Natural killer cell treated with Interleukin-12 subunit alpha and Interleukin-12 subunit beta and Interleukin-15 and Interleukin-18, amount 100 ng/mL, for 72 hours (primary cell): ENCODE data around the gene TF. TPM values are rescaled to one million over a fixed set of nuclear protein-coding genes. Genes with fewer than 3 reads are reported as not detected.

Source experiments
- ATAC-seq, 2 donors: fragments of 150-1000 bp; cut with Tn5 transposase in 1 of 2; sonication (Bioruptor Pico), chemical (Tn5 transposase) in 1 of 2; 2 replicates each; pipeline ENCODE4 v1.10.0; 2021
- DNase-seq: peaks from one replicate; pipeline ENCODE4 v3.0.0; 2022; ENCODE audit warnings: low spot score
- H3K27ac Mint-ChIP-seq, 2 donors: 1 replicate in 1 of 2; 2 replicates in 1 of 2; pipeline ENCODE4 v1.8.0; 2022; ENCODE audit warnings: mixed read lengths in 2 of 2, mild to moderate bottlenecking in 1 of 2, moderate library complexity in 1 of 2
- H3K27me3 Mint-ChIP-seq, 2 donors: 1 replicate in 1 of 2; 2 replicates in 1 of 2; pipeline ENCODE4 v1.8.0; 2022; ENCODE audit warnings: mixed read lengths in 2 of 2
- H3K36me3 Mint-ChIP-seq: one replicate; pipeline ENCODE4 v1.8.0; 2022; ENCODE audit warnings: mixed read lengths
- H3K4me1 Mint-ChIP-seq, 2 donors: 1 replicate in 1 of 2; 2 replicates in 1 of 2; pipeline ENCODE4 v1.8.0; 2022; ENCODE audit warnings: low read depth in 2 of 2, mixed read lengths in 2 of 2, mild to moderate bottlenecking in 1 of 2
- H3K4me3 Mint-ChIP-seq: one replicate; pipeline ENCODE4 v1.8.0; 2022; ENCODE audit warnings: mixed read lengths
- H3K9me3 Mint-ChIP-seq: 2 replicates; pipeline ENCODE4 v1.8.0; 2022; ENCODE audit warnings: mixed read lengths
- total RNA-seq, 2 donors: library from RNA; stranded (reverse); gene quantifications; one replicate each; pipeline ENCODE4 v1.2.3, GENCODE V29; 2022

TF gene
- under 1 TPM; 0.78 to 0.98 TPM for total RNA-seq

DNA sequence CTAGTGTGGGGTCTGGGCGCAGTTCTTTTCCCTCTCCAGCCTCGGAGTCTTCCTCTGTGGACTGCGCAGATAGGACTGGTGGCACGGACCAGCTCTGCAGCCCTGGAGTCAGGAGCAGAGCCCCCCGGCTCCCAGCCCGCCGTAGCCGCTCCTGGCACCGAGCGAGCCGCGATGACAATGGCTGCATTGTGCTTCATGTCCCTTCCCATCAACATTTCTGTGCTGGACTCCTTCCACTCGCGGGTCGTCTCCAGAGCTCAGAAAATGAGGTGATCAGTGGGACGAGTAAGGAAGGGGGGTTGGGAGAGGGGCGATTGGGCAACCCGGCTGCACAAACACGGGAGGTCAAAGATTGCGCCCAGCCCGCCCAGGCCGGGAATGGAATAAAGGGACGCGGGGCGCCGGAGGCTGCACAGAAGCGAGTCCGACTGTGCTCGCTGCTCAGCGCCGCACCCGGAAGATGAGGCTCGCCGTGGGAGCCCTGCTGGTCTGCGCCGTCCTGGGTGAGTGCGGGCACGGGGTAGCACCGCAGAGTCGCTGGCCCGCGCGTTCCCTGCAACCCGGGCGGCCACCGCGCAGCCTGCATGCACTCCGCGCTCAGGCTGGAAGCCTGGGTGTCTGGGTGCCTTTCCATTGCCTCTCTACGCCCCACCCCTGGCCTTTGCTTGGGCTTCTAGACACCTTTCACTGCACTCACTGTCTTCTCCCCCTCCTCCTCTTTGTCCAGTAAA, at the start of gene TF:
Gene TF, plus strand, starts transcription at position 413 of the 731 bp plus-strand sequence. Its CDS starts 48 bp downstream, at position 461.
- DNase-seq: no peak
- H3K27me3 Mint-ChIP-seq: peaks cover 22 to 39% of the 10 kb centered on the region in 2 donors
- peak in 1 of 2 donors; percentile 43 for ATAC-seq
- no peak within 1 kb of the TSS for H3K27ac Mint-ChIP-seq
- no peaks in the 10 kb centered on the region for H3K36me3 Mint-ChIP-seq
- H3K4me3 Mint-ChIP-seq: no peak within 1 kb of the TSS
- peaks cover 2% of the 10 kb centered on the region for H3K9me3 Mint-ChIP-seq
- H3K4me1 Mint-ChIP-seq: no peaks in the 10 kb centered on the region

DNA sequence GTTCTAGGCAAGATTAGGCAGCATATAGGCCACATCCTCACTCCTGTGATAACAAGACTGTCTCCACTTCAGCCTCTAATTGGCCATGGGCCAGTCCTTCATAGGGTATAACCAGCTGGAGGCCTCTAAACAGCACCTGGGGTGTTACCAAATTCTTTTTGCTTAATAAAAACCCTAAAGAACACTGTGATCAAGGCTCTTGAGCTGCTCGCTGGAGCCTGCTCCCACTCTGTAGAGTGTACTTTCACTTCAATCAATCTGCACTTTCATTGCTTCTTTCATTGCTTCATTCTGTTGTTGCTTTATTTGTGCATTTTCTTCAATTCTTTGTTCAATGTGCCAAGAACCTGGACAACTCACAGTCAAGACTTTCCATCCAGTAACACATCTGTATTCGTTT, 48.2 kb upstream of the TF start:
- Mint-ChIP-seq H3K9me3 (no peaks in the 10 kb centered on the region), H3K27me3 (peaks cover 0 to 4% of the 10 kb centered on the region in 2 donors), H3K27ac (no peak overlapping the region), H3K4me1 (peaks cover 0 to 4% of the 10 kb centered on the region in 2 donors), H3K4me3 (no peak overlapping the region), H3K36me3 (no peaks in the 10 kb centered on the region)
- DNase-seq: no peak
- no peak for ATAC-seq

DNA sequence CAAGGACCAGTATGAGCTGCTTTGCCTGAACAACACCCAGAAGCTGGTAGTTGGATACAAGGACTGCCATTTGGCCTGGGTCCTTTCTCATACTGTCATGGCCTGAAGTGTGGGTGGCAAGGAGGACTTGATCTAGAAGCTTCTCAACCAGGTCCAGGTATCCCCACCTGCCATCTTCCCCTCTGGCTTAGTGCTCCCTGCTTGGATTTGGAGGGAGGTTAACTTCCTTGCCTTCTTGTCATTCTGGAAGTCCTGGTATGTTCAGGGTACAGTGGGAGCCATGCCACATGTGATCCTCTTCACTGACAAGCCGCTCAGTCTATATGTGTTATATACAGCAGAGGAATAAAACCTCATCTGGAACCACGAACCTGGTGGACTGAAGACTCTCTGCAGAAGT, 46.7 kb upstream of the TF start:
- Mint-ChIP-seq H3K27ac (no peak overlapping the region), H3K4me3 (no peak overlapping the region), H3K27me3 (peaks cover 0 to 4% of the 10 kb centered on the region in 2 donors), H3K36me3 (no peaks in the 10 kb centered on the region), H3K9me3 (no peaks in the 10 kb centered on the region), H3K4me1 (peaks cover 0 to 4% of the 10 kb centered on the region in 2 donors)
- DNase-seq (no peak), ATAC-seq (no peak)

DNA sequence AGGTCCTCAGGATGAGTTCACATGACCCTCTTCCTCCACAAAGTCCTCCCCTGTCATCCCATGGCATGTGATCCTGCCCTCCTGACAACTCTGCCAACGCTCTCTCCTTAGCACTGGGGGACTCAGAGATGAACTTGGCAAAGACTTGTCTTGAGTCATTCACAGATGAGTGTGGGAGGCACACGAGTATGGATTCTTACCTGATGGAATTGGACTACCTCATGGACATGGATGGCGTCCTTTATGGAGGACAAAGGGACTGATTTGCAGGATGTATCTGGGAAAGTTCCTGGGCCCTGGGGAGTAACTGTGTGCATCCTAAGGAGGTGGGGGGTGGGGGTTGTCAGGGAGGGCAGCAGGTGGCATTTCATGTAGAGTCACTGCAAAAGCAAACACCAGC, 46.3 kb upstream of the TF start:
- Mint-ChIP-seq H3K4me3 (no peak overlapping the region), H3K36me3 (no peaks in the 10 kb centered on the region), H3K27ac (no peak overlapping the region), H3K27me3 (peaks cover 0 to 4% of the 10 kb centered on the region in 2 donors), H3K4me1 (peaks cover 0 to 4% of the 10 kb centered on the region in 2 donors), H3K9me3 (no peaks in the 10 kb centered on the region)
- DNase-seq: no peak
- ATAC-seq: no peak

DNA sequence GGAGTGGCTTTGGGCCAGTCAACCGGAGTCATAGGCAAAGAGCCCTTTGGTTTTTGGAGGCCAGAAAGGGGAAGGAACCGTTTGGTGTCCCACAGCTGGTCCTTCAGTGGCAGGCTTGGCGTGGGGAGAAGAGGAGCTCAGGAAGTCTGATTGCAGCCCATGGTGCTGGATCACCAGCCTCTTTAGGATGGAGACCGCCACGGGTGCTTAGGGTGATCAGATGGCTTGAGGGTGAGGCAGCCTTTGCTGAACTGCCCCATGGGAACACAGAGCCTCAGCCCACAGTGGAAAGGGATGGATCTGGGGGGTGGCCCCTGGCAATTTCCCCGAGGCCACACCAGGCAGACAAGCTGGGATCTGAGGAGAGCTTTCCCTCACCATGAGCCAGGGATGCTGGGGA, 45.8 kb upstream of the TF start:
- DNase-seq (no peak), ATAC-seq (no peak)
- no peaks in the 10 kb centered on the region for H3K9me3 Mint-ChIP-seq
- H3K27me3 Mint-ChIP-seq: peaks cover 0 to 4% of the 10 kb centered on the region in 2 donors
- H3K4me1 Mint-ChIP-seq: peaks cover 0 to 4% of the 10 kb centered on the region in 2 donors
- H3K4me3 Mint-ChIP-seq: no peak overlapping the region
- H3K27ac Mint-ChIP-seq: no peak overlapping the region
- H3K36me3 Mint-ChIP-seq: no peaks in the 10 kb centered on the region

DNA sequence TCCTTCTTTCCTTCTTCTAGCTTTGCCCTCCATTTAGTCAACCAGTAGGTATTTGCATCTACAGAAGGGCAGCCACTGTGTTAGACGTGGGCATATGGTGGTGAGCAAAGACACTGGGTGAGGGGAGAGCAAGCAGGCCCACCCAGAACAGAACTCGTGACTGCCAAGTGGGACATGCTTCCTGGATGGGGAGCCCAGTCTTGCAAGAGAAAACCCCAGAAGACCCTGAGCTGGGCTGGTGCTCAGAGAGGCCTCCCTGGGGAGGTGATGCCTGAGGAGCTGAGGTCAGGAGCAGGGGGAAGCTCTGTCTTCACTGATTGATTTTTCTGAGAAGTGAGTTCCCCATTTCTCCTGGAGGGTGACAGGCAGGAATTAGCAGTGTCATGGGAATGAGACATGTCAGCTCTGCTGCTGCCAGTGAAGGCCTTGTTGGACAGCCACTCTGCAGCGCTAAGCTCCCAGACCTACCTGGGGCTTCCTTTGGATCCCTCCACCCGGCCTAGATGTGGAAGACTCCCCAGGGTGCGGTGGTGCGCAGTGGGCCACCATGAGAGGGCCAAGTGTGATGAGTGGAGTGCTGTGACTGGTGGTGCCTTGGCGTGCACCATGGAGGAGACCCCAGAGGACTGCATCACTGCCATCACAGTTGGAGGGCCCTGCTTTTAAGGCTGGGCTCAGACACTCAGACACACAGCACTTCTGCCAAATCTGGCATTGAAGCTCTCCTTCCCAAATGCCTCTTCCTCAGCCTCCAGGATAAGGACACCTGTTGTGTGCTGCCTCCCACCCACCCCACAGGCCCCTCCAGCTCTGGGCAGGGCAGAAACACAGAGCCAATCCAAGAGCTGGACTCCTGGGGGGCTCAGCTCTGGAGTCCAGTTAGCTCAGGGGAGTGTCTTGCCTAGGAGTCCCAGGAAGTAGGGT, 44.5 kb upstream of the TF start:
- no peak overlapping the region for H3K4me3 Mint-ChIP-seq
- peak in 1 of 2 donors; percentile 15 for ATAC-seq
- peaks cover 0 to 5% of the 10 kb centered on the region in 2 donors for H3K27me3 Mint-ChIP-seq
- H3K4me1 Mint-ChIP-seq: no peaks in the 10 kb centered on the region
- H3K9me3 Mint-ChIP-seq: no peaks in the 10 kb centered on the region
- DNase-seq: no peak
- H3K36me3 Mint-ChIP-seq: no peaks in the 10 kb centered on the region
- H3K27ac Mint-ChIP-seq: no peak overlapping the region

DNA sequence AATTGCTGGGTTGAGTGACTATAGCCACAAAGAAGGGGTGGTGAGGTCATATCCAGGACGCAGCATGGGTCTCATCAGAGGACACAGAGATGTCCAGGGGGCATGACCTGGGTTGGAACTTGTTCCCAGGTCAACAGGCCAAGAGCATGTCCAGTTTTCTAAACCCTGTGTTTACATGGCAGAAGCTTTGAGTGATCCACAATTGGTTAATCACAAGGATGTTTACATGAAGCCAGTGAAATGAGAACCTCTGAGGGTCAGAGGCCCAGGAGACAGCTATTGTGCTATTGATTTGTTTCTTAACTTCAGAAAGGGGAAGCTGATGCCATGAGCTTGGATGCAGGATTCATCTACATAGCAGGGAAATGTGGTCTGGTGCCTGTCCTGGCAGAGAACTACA, 42.3 kb upstream of the TF start:
- DNase-seq (no peak), ATAC-seq (no peak)
- Mint-ChIP-seq H3K27ac (no peak overlapping the region), H3K4me1 (no peaks in the 10 kb centered on the region), H3K4me3 (no peak overlapping the region), H3K27me3 (peaks cover 0 to 4% of the 10 kb centered on the region in 2 donors), H3K9me3 (no peaks in the 10 kb centered on the region), H3K36me3 (no peaks in the 10 kb centered on the region)

DNA sequence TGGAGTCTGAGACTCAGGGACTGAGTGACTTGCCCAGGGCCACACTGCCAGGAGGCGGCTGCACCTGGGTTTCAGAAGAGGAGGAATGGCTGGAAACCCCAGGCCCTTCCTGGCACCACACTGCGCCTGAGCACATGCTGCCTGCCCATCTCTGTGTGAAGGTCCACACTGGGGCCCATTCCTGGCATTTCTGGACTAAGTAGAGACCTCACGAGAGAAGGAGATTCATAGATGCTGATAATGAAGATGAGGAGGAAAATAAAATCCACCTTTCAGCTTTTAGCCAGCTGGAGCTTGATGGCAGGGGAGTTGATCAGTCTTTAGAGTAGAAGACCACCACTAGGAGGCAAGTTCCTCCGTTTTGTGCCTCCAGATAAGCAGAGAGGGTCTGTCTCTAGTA, 40.2 kb upstream of the TF start:
- no peaks in the 10 kb centered on the region for H3K4me1 Mint-ChIP-seq
- H3K27me3 Mint-ChIP-seq: peaks cover 4 to 11% of the 10 kb centered on the region in 2 donors
- no peak overlapping the region for H3K27ac Mint-ChIP-seq
- no peaks in the 10 kb centered on the region for H3K36me3 Mint-ChIP-seq
- H3K9me3 Mint-ChIP-seq: no peaks in the 10 kb centered on the region
- ATAC-seq: peak; percentile 31
- no peak overlapping the region for H3K4me3 Mint-ChIP-seq
- no peak for DNase-seq

DNA sequence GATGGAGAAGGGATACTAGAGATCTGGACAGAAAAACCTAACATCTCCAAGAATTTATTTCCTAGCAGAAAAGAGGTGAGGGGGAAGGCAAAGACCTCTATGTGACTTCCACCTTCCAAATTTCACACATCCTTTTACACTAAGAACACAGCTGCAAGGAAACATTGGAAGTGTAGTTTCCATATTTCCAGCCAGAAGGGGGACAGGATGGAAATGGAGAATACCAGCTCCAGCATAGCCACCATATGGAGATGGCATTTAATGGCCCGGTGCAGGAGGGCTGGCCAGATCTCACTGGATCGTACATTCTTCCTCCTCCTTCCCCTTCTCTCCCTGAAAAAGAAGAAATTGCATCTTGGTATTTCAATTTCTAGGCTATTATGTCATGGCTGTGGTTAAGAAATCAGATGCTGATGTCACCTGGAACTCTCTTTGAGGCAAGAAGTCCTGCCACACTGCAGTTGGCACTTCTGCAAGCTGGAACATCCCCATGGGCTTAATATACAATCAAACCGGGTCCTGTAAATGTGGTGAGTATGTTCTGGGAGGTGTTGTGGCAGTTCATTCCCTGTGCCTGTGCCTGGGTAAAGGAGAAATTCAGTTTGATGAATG, 36.9 kb upstream of the TF start:
- DNase-seq: no peak
- Mint-ChIP-seq H3K4me1 (no peaks in the 10 kb centered on the region), H3K27me3 (peaks cover 4 to 19% of the 10 kb centered on the region in 2 donors), H3K4me3 (no peak overlapping the region), H3K27ac (no peak overlapping the region), H3K36me3 (no peaks in the 10 kb centered on the region), H3K9me3 (no peaks in the 10 kb centered on the region)
- no peak for ATAC-seq

DNA sequence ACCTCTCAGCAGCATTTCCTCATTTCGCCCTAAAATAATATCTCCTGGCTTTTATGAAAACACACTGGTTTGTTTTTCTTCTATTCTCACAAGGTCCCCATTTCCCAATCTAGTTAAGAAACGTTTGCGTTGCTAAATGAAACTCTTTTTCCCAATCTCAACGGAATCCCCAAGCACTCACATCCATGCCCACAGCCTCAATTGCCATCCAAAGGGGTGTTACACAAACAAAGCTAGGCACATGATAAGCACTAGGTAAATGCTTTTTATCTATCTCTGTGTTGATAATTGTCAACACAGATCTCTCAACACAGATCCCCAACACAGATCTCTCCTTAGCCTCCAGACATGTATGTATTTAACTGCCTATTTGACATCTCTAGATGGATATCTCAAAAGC, 35.2 kb upstream of the TF start:
- no peak for DNase-seq
- Mint-ChIP-seq H3K9me3 (no peaks in the 10 kb centered on the region), H3K27ac (no peak overlapping the region), H3K36me3 (no peaks in the 10 kb centered on the region), H3K4me1 (no peaks in the 10 kb centered on the region), H3K4me3 (no peak overlapping the region), H3K27me3 (peaks cover 0 to 19% of the 10 kb centered on the region in 2 donors)
- ATAC-seq: no peak

DNA sequence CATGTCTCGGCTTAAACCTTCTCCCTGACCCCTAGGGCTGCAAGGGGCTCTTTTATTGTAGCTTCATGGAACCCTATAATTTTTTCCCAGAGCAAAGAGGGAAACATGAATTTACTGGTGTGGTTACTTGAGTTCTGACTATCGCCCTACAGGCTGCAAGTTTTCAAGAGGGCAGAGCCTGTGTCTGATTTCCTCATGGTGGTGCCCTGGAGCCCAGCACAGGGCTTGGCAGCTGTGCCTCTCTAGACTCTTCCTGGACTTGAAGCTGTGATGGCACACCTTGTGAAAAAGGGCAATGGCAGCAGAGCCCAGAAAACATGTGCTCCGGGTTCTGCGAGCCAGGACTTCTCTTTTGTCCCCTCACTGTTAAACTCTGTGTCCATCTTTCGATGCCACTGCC, 34.2 kb upstream of the TF start:
- H3K4me1 Mint-ChIP-seq: no peaks in the 10 kb centered on the region
- DNase-seq (no peak), ATAC-seq (peak in 1 of 2 donors; percentile 16)
- H3K27me3 Mint-ChIP-seq: peaks cover 0 to 19% of the 10 kb centered on the region in 2 donors
- H3K27ac Mint-ChIP-seq: no peak overlapping the region
- H3K9me3 Mint-ChIP-seq: no peaks in the 10 kb centered on the region
- H3K36me3 Mint-ChIP-seq: no peaks in the 10 kb centered on the region
- H3K4me3 Mint-ChIP-seq: no peak overlapping the region

DNA sequence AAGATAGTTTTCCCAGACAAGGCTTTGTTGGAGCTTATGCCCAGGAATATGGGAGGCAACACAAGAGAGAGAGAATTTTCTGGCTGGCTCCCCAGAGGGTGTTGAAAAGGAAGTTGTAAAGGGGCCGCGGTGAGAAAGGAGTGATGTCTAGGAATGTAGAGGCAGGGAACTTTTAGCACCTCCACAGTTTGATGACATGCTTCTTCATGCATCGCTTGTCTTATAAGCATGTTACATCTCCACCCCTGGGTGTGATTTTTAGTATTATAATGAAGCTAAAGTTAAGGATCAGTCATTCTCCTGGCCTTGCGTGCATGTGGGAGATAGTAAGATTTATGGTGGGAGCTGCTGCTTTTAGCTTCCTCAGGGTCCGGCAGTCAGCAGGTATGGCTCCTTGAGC, 32.8 kb upstream of the TF start:
- DNase-seq: no peak
- ATAC-seq: no peak
- H3K36me3 Mint-ChIP-seq: no peaks in the 10 kb centered on the region
- no peaks in the 10 kb centered on the region for H3K4me1 Mint-ChIP-seq
- H3K9me3 Mint-ChIP-seq: no peaks in the 10 kb centered on the region
- H3K27me3 Mint-ChIP-seq: peaks cover 0 to 19% of the 10 kb centered on the region in 2 donors
- H3K27ac Mint-ChIP-seq: no peak overlapping the region
- no peak overlapping the region for H3K4me3 Mint-ChIP-seq

DNA sequence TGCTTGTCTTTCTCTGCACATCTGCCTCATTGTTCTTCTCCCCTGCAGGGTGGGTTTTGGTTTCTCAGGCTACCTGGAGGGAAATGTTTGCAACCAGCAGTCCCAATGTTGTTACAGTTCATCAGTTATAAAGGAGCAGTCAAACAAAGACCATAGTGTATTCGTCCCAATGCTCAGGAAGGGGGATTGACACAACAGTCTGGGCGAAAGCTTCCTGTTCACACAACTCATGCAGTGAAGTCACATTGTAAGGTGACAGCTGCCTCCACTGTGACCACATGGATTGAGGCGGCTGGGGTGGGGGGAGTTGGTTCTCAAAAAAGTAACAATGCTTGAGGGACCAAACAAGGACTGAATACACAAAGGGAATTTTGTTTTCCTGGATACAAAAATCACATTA, 28.8 kb upstream of the TF start:
- Mint-ChIP-seq H3K9me3 (peaks cover 3% of the 10 kb centered on the region), H3K4me1 (no peaks in the 10 kb centered on the region), H3K27ac (no peak overlapping the region), H3K27me3 (peaks cover 2 to 20% of the 10 kb centered on the region in 2 donors), H3K4me3 (no peak overlapping the region), H3K36me3 (peaks cover 8% of the 10 kb centered on the region)
- no peak for DNase-seq
- ATAC-seq: no peak

DNA sequence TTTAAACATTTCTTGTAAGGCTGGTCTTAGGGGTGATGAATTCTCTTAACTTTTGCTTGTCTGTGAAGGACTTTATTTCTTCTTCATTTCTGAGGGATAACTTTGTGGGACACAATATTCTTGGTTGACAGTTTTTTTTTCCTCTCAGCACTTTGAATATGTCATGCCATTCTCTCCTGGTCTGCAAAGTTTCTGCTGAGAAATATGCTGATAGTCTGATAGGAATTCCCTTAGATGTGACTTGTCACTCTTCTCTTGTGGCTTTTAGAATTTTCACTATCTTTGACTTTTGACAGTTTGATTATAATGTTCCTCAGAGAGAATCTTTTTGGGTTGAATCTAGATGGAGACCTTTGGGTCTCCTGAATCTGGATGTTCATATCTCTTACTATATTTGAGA, 23.3 kb upstream of the TF start:
- ATAC-seq (no peak), DNase-seq (no peak)
- Mint-ChIP-seq H3K36me3 (peaks cover 23% of the 10 kb centered on the region), H3K27ac (no peak overlapping the region), H3K4me3 (no peak overlapping the region), H3K27me3 (peaks cover 2 to 20% of the 10 kb centered on the region in 2 donors), H3K4me1 (no peaks in the 10 kb centered on the region), H3K9me3 (peaks cover 17% of the 10 kb centered on the region)
